Measurements from ENCODE around the gene FAM168B.

The FAM168B gene, protein sequence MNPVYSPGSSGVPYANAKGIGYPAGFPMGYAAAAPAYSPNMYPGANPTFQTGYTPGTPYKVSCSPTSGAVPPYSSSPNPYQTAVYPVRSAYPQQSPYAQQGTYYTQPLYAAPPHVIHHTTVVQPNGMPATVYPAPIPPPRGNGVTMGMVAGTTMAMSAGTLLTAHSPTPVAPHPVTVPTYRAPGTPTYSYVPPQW

DNA sequence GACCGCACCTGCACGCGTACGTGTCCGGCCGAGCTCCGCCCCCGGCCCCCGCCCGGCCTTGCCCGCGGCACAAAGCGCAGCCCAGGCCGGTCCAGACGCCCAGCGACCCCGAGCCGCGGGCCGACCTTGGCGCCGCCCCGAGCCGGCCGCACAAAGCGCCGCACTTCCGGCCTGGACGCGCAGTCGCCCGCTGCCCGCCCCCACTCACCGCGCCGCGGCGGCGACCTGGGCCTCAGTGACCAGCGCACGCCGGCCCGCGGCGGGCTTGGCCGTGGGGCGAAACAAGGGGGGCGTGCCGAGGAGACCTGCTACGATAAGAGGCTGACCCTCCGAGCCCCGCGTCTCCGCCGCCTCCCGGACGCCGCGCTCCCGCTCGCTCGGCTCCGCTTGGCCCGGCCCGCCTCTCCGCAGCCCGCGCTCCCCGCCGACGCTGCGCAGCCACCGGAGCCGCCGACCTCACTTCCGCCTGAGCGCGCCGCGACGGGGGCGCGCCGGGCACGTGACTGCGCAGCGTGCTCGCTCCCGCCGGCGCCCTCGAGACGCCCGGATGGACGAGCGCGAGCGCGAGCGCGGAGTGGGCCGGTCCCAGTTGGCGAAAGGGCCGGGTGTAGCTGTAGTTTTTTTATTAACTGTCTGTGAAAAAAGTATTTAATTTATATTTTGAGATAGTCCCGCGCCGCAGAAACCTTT lies at the start of gene FAM168B:
TSS of gene FAM168B (minus strand) at position 455 of the 690 bp plus-strand sequence. CDS start 10,814 bp downstream, outside the sequence.
- DNase-seq (ENCODE audit: low spot score) = peak; percentile 96
- TF ChIP-seq, protein P1, sequence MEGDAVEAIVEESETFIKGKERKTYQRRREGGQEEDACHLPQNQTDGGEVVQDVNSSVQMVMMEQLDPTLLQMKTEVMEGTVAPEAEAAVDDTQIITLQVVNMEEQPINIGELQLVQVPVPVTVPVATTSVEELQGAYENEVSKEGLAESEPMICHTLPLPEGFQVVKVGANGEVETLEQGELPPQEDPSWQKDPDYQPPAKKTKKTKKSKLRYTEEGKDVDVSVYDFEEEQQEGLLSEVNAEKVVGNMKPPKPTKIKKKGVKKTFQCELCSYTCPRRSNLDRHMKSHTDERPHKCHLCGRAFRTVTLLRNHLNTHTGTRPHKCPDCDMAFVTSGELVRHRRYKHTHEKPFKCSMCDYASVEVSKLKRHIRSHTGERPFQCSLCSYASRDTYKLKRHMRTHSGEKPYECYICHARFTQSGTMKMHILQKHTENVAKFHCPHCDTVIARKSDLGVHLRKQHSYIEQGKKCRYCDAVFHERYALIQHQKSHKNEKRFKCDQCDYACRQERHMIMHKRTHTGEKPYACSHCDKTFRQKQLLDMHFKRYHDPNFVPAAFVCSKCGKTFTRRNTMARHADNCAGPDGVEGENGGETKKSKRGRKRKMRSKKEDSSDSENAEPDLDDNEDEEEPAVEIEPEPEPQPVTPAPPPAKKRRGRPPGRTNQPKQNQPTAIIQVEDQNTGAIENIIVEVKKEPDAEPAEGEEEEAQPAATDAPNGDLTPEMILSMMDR (IDR thresholded peaks at IDR 0.05; ENCODE audit: extremely low read depth, missing control alignments) = no peak

DNA sequence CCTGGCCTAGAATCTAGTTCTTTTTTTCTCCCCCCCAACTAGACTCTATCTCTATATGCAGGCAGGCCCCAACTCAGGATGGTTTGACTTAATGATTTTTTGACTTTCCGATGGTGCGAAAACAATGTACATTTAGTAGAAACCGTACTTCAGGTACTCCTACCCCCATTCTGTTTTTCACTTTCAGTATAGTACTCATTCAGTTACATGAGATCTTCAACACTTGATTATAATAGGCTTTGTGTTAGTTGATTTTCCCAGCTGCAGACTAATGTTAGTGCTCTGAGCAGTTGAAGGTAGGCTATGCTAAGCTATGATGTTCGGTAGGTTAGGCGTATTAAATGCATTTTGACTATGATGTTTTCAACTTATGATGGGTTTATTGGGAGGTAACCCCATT lies 49.6 kb upstream of the FAM168B start:
- no peak for DNase-seq (ENCODE audit: low spot score)
- TF ChIP-seq, protein P1 (IDR thresholded peaks at IDR 0.05; ENCODE audit: extremely low read depth, missing control alignments) = no peak

DNA sequence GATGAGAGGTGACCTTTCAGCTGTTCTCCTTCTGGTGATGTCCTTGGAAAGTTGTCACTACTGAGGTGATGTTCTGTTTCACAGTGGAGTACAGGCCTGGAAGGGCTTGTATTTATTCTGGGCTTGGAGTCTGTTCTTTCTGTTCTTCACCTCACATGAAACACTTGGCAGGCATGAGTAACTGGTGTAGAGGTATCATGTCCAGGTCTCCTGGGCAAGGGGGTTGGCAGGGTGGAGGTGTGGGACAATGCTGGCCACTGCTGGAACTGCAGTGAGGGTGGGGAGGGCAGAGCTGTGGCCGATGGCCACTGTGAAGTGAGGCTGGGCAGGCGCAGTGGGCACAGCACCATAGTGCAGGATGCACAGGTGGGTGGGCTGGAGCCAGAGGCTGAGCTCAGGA lies 47.3 kb upstream of the FAM168B start:
- no peak for DNase-seq (ENCODE audit: low spot score)
- TF ChIP-seq, protein P1 (IDR thresholded peaks at IDR 0.05; ENCODE audit: extremely low read depth, missing control alignments) = no peak

DNA sequence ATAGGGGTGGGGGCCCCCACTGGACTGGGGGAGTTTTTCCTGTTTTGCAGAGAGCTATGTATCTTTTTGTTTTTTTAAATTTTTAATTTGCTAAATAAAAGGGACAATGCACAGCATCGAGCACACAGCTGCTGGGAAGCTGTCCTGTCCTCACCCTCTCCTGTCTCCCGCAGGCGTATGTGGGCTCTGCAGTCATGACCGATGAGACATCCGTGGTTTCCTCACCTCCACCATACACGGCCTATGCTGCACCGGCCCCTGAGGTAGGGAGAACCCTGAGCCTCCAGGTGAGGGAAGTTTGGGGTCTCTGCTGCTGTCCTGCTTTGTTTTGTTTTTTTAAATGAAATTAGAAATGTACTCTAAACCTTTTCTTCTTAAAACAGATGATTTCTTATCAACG lies 39.5 kb upstream of the FAM168B start:
- no peak for DNase-seq (ENCODE audit: low spot score)

DNA sequence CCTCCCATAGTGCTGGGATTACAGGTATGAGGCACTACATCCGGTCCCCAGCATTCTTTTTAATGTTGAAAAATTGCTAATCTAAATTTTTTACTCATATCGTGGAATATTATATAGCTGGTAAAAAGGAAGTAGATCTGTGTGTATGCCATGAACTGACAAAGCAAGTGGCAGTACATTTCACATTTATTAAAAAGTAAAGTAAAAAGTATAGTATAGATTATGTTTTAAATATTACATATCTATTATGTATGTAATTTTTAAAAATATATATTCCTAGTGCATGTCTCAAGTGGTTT lies 37.0 kb upstream of the FAM168B start:
- TF ChIP-seq, protein P1 (IDR thresholded peaks at IDR 0.05; ENCODE audit: extremely low read depth, missing control alignments) = no peak
- DNase-seq (ENCODE audit: low spot score) = no peak

More for the DNA sequence above, 39.5 kb upstream of the FAM168B start:
- TF ChIP-seq, protein P1 (IDR thresholded peaks at IDR 0.05; ENCODE audit: extremely low read depth, missing control alignments) = no peak

DNA sequence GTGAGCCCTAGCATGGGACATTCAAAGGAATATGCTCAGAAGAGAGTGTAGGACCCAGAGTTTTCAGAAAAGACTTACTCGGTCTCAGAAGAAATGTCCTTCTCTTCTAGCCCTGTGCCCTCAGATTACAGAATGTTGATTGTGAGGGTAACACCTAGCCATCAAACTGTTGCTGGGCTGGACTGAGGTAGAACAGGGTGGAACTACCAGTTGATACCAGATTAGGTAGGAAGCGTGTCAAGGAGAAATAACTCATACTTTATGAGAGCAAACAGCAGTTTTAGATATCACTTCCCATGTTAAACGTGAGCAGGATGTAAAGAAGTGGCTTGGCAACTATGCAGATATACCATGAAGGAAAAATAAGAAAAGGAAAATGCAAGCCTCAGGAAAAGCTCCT lies 34.7 kb upstream of the FAM168B start:
- TF ChIP-seq, protein P1 (IDR thresholded peaks at IDR 0.05; ENCODE audit: extremely low read depth, missing control alignments) = no peak
- no peak for DNase-seq (ENCODE audit: low spot score)

DNA sequence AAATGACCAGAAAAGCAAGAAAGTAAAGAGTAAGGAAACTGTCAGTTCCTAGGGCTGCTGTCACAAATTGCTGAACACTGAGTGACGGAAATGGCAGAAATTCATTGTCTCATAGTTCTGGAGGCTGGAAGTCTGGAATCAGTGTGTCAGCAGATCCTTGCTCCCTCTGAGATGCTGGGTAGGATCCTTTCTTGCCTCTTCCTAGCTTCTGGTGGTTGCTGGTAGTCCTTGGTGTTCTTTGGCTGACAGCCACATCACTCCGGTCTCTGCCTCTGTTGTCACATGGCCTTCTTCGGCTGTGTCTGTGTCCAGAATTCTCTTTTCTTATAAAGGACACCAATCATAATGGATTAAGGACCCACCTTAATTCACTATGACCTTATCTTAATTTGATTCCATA lies 33.8 kb upstream of the FAM168B start:
- DNase-seq (ENCODE audit: low spot score) = no peak
- TF ChIP-seq, protein P1 (IDR thresholded peaks at IDR 0.05; ENCODE audit: extremely low read depth, missing control alignments) = no peak
